CMK (cell line): ENCODE data around the gene NCL.
"Not testable (repeated sequence)": the region's sequence is repeated elsewhere in the genome, so short reads cannot be mapped to it uniquely, and the experiment has no call there.

Experiments used
- DNase-seq: peaks from one replicate; pipeline ENCODE4 v3.0.0-alpha.2; 2010; ENCODE audit warnings: low read depth

Gene NCL

DNA sequence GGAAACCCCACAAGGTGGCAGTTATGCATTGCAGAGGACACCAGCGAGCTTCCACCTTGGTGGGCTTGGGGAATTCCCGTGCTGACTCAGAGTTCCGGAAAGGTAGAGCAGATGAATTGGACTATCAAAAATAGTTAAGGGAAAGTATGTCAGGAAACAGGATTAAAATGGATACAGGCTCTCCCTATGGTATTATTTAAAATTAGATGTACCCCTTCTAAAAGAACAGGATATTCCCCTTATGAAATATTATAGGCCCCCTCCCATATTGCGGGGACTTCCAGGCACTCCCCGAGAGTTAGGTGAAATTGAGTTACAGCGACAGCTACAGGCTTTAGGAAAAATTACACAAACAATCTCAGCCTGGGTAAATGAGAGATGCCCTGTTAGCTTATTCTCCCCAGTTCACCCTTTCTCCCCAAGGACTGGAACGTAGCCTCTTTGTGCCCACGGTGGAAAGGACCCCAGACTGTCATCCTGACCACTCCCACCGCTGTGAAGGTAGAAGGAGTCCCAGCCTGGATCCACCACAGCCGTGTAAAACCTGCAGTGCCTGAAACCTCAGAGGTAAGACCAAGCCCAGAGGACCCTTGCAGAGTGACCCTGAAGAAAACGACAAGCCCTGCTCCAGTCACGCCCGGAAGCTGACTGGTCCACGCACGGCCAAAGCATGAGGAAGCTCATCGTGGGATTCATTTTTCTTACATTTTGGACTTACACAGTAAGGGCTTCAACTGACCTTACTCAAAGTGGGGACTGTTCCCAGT lies 58.5 kb downstream of the NCL start:
- not testable (repeated sequence) for DNase-seq

- not testable (repeated sequence) for DNase-seq
Measured at GRCh38 chr2:231404183-231404578, 60.1 kb downstream of the NCL start.
